GM08714 (cell line): ENCODE data around the gene EYA2.
"Not testable (repeated sequence)": the region's sequence is repeated elsewhere in the genome, so short reads cannot be mapped to it uniquely, and the experiment has no call there.

Experiments
- H3K4me3 ChIP-seq: fragments of 200-500 bp; sonication (Bioruptor generic); 2 replicates; pipeline ENCODE4 v1.5.1; 2014; ENCODE audit warnings: mild to moderate bottlenecking, low read length, inconsistent platforms
- ZNF274 ChIP-seq: IDR thresholded peaks from 2 replicates; pipeline ENCODE4 v1.6.1; 2012; ENCODE audit warnings: mild to moderate bottlenecking, low read depth, low read length

Gene EYA2

GRCh38 chr20:46879386-46879785, 15.3 kb upstream of the EYA2 start:
- TF ChIP-seq ZNF274 = no peak
- H3K4me3 ChIP-seq = no peak overlapping the region

GRCh38 chr20:46879963-46880362, 14.7 kb upstream of the EYA2 start:
- not testable (repeated sequence) for H3K4me3 ChIP-seq

DNA sequence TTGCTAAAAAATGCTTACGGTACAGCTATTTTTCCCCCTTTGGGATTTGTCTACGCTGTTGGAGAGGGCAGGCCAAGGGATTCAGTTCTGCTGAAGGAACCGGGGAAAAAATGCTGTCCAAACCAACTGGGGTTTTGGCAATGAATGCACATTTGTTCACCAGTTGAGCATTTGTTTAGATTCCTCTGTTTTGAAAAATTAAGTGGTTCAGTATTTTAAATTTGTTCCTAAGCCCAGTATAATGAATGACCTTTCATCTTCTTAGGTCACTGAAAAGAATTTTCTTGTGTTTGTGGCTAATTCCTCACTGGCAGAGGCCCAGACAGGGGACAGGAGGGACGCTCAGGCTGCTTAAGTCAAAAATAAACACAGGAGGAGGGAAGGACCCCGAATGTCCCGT, 10.8 kb upstream of the EYA2 start:
- no peak overlapping the region for H3K4me3 ChIP-seq
- TF ChIP-seq ZNF274 = no peak

DNA sequence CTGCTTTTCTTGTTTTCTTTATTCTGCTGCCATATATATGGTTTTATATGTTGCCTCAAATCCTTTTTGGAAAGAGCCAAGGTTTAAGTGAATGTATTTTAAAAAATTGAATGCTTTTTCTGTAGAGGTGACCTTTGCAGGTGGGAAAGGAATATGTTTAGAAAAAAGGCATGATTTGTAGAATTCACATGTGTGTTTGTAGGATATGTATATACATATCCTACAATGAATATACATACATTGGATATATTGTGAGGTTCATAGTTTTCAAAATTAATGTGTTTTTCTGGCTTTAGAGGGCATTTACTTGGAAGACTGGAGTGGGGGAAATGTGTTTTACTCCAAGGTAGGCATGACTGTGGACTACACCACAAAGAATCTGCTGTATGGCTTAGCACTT, 4.0 kb upstream of the EYA2 start:
- no peak overlapping the region for H3K4me3 ChIP-seq
- TF ChIP-seq ZNF274 = no peak

GRCh38 chr20:46893051-46893450, 1.6 kb upstream of the EYA2 start:
- H3K4me3 ChIP-seq = no peak overlapping the region

DNA sequence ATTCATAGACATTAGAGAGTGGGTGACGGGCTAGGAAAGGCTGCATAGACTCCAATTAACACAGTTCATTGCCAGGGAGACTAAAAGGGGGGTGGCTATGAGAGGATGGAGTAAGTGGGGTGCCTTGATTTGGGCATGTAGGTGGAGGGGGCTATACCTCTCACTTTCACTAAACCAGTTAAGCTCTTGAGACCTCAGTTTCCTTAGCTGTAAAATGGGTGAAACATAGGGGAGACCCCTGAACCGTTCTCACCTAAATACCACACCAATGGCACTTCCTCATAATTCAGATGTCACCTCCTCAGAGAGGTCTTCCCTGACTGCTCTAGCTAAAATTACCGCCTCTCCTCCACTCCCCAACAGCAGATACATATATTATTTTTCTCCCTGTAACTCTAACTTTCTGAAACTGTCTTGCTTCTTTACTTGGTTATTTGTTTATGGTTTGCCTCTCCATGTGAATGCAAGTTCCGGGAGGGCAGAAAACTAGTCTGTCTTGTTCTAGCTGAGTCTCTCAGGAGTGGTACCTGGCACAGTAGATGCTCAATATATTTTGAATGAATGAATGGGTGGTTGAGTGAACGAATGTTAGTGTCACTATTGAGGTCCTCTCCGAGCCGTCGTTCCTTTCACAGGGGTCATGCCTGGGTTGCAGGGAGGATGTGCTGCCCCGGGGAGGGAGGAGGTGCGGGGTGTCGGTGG, 615 bp upstream of the EYA2 start:
- no peak overlapping the region for H3K4me3 ChIP-seq
- no peak for TF ChIP-seq ZNF274

More at GRCh38 chr20:46893051-46893450, 1.6 kb upstream of the EYA2 start:
- no peak for TF ChIP-seq ZNF274

- H3K4me3 ChIP-seq = no peak overlapping the region
- no peak for TF ChIP-seq ZNF274
These were observed 595 bp downstream of the EYA2 start for GRCh38 chr20:46894971-46895905.

DNA sequence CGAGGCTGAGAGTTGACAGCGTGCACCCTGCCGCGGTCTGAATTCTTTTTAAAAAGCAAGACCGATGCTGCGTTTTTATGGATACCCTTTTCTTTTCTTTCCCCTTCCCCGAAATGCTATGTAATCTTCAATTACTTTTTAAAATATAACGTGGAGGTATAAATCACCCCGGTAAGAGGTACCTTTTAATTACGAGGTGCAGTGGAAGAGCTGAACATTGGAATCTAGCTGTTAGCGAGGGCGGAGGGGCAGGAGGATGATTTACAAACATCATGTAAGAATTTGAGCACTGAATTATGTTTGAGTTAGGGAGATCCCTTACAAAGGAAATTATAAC, 1.2 kb downstream of the EYA2 start:
- no peak for TF ChIP-seq ZNF274
- H3K4me3 ChIP-seq = no peak overlapping the region

GRCh38 chr20:46897328-46897880, 2.8 kb downstream of the EYA2 start:
- no peak overlapping the region for H3K4me3 ChIP-seq
- no peak for TF ChIP-seq ZNF274

GRCh38 chr20:46898423-46898822, 3.8 kb downstream of the EYA2 start:
- H3K4me3 ChIP-seq = no peak overlapping the region
- no peak for TF ChIP-seq ZNF274

DNA sequence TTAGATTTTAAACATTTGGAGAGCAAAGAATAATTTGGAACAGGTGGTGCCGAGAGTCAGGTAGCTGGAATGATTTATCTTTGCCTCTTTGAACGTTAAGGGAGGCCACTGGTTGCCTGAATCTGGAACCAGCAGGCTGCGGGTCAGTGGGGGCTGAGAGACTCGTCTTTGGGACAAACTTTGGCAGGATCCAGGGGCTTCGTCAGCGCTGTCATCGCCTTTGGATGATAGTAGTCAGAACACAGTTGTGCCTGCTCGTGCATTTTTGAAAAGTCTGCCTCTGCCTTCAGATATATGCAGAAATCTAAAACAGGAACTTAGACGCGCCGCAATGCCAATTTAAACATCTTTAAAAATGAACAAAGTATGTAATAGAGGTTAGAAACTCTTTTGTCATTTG, 5.0 kb downstream of the EYA2 start:
- H3K4me3 ChIP-seq = no peak overlapping the region
- TF ChIP-seq ZNF274 = no peak

DNA sequence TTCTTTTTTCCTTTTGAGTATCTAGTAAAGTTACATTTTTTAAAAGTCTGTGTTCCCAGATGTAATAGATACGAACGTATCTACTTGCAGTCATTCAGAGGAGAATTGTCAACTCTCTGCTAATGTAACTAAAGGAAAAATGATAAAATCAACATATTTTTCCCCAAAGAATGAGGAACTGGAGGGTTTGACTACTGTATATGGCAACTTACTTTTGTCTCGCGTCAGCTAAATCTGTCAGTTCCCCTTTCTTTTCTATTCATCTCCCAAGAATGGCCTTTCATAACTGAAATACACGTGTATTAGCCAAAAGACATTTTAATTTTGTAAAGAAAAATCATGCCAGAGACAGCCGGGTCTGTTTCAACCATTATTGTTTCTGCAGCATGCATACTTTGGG, 5.4 kb downstream of the EYA2 start:
- H3K4me3 ChIP-seq = no peak overlapping the region
- no peak for TF ChIP-seq ZNF274

GRCh38 chr20:46900826-46901225, 6.2 kb downstream of the EYA2 start:
- no peak for TF ChIP-seq ZNF274
- H3K4me3 ChIP-seq = no peak overlapping the region

DNA sequence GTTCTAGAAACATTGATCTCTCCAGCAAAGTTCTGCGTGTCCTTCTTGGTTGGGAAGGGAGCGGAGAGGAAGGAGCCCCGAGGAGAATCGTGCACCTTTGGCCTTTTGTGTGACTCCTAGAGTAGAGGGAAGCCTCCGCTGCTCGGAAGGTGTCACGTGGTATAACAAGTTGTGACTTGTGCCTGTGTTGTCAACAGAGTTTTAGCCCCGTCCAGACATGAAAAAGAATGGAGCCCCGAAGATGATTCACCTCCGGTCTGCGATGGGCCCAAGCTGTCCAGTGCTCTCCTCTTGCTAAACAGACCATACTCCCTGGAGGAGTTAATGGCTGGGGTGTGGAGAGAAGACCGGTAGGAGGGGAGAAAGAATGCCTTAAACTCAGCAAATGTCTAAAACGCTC, 7.0 kb downstream of the EYA2 start:
- no peak overlapping the region for H3K4me3 ChIP-seq
- TF ChIP-seq ZNF274 = no peak

- no peak for TF ChIP-seq ZNF274
- no peak overlapping the region for H3K4me3 ChIP-seq
These were observed 8.6 kb downstream of the EYA2 start for GRCh38 chr20:46903256-46903655.

GRCh38 chr20:46903937-46904336, 9.3 kb downstream of the EYA2 start:
- no peak overlapping the region for H3K4me3 ChIP-seq
- TF ChIP-seq ZNF274 = no peak
